GM12878 (cell line): ENCODE results near the gene DIPK1A.

ENCODE experiments used
- CTCF ChIP-seq, 3 experiments: IDR thresholded peaks in 2 of 3; conservative IDR thresholded peaks in 1 of 3; 2 replicates each; pipeline ENCODE4 v1.5.1; 2011; ENCODE audit warnings: low read depth in 3 of 3, low read length in 3 of 3, mild to moderate bottlenecking in 3 of 3, control low read depth in 2 of 3, moderate library complexity in 2 of 3, inconsistent platforms in 1 of 3, mixed read lengths in 1 of 3; ENCODE audit not compliant: control insufficient read depth in 2 of 3, insufficient read depth in 1 of 3; ENCODE audit errors: extremely low read depth in 1 of 3
- EGR1 ChIP-seq, 2 experiments: IDR thresholded peaks; 1 replicate in 1 of 2; 2 replicates in 1 of 2; pipeline ENCODE4 v1.6.1; 2011 to 2012; ENCODE audit warnings: low read depth in 2 of 2, low read length in 2 of 2, borderline replicate concordance in 1 of 2, mild to moderate bottlenecking in 1 of 2, moderate library complexity in 1 of 2
- IKZF1 ChIP-seq: fragments of 450-650 bp; conservative IDR thresholded peaks from 2 replicates; pipeline ENCODE4 v1.6.1; 2017; ENCODE audit warnings: antibody characterized with exemption, mild to moderate bottlenecking
- MAX ChIP-seq: IDR thresholded peaks from 2 replicates; pipeline ENCODE4 v1.6.1; 2012; ENCODE audit warnings: low read depth, low read length, improper control_type of control experiment
- MYC ChIP-seq: IDR thresholded peaks from 2 replicates; pipeline ENCODE4 v1.6.1; 2011; ENCODE audit warnings: mild to moderate bottlenecking, low read length, moderate library complexity, inconsistent platforms; ENCODE audit not compliant: insufficient read depth, insufficient replicate concordance, insufficient read length, severe bottlenecking
- NR2C2 ChIP-seq: IDR thresholded peaks from 2 replicates; pipeline ENCODE4 v1.6.1; 2011; ENCODE audit warnings: borderline replicate concordance, low read depth; ENCODE audit not compliant: control insufficient read depth, insufficient read length
- POLR2A ChIP-seq: IDR thresholded peaks from 2 replicates; pipeline ENCODE4 v1.6.1; 2011; ENCODE audit warnings: low read depth, mild to moderate bottlenecking, low read length
- REST ChIP-seq: IDR thresholded peaks from 2 replicates; pipeline ENCODE4 v1.6.1; 2012; ENCODE audit warnings: mild to moderate bottlenecking, low read depth, low read length
- TAF1 ChIP-seq: IDR thresholded peaks from 2 replicates; pipeline ENCODE4 v1.6.1; 2011; ENCODE audit warnings: mild to moderate bottlenecking, low read depth, low read length, borderline replicate concordance

GRCh38 chr1:92924501-92924900, 36.8 kb downstream of the DIPK1A start:
- TF ChIP-seq CTCF (IDR thresholded peaks at IDR 0.05 in 2 of 3, conservative IDR thresholded peaks at IDR 0.05 in 1 of 3; ENCODE audit: control insufficient read depth in 2 of 3, extremely low read depth in 1 of 3, insufficient read depth in 1 of 3, low read depth in 3 of 3, low read length in 3 of 3) (no peak), EGR1 (IDR thresholded peaks at IDR 0.05; ENCODE audit: borderline replicate concordance in 1 of 2, low read depth in 2 of 2, low read length in 2 of 2) (no peak), POLR2A (no peak), TAF1 (no peak), IKZF1 (no peak), REST (no peak), MAX (no peak), MYC (no peak), NR2C2 (no peak)
